22Rv1 (cell line): ENCODE data around the gene SORCS2.

Source experiments
- CTCF ChIP-seq: fragments of 450-650 bp; IDR thresholded peaks from 2 replicates; pipeline ENCODE4 v1.5.1; 2017; ENCODE audit warnings: mild to moderate bottlenecking
- ZFX ChIP-seq: fragments of 450-650 bp; IDR thresholded peaks from 2 replicates; pipeline ENCODE4 v1.6.1; 2017; ENCODE audit warnings: antibody characterized with exemption, borderline replicate concordance

GRCh38 chr4:7444731-7445130 lies 252.4 kb downstream of the SORCS2 start:
- no peak for TF ChIP-seq CTCF
- no peak for TF ChIP-seq ZFX
